ENCODE measurements around the gene CYP26B1. TPM values are rescaled to one million over a fixed set of nuclear protein-coding genes. Genes with fewer than 3 reads are reported as not detected.
A peak's percentile ranks its signal among the peaks of the same experiment; 100 is the strongest.

The CYP26B1 gene
- total and polyA plus RNA-seq, 5 experiments from 2014 or later, result not detected

- H3K4me1 Mint-ChIP-seq, result peaks cover 0 to 6% (median 3%) of the 10 kb centered on the region in 4 donors
- no peak overlapping the region for H3K4me3 Mint-ChIP-seq
- DNase-seq, result no peak
- no peaks in the 10 kb centered on the region for H3K9me3 Mint-ChIP-seq
- POLR2A ChIA-PET, result interaction anchor here (0.9 kb wide), 1 partner anchor 12 kb away, joined by 3 read pairs; no protein-coding TSS in a partner anchor
- H3K27me3 Mint-ChIP-seq, result peaks cover 0 to 13% (median 9%) of the 10 kb centered on the region in 5 donors
- no peaks in the 10 kb centered on the region for H3K36me3 Mint-ChIP-seq
- H3K27ac Mint-ChIP-seq, result no peak overlapping the region
- no peak for ATAC-seq
Observed at GRCh38 chr2:72138011-72138881, 9.4 kb downstream of the CYP26B1 start.

- Mint-ChIP-seq H3K4me1 (peaks cover 0 to 6% (median 3%) of the 10 kb centered on the region in 4 donors), H3K27ac (peak overlapping the region in 1 of 10 donors; percentile 47), H3K27me3 (peaks cover 0 to 11% (median 8%) of the 10 kb centered on the region in 5 donors), H3K9me3 (no peaks in the 10 kb centered on the region), H3K36me3 (no peaks in the 10 kb centered on the region), H3K4me3 (no peak overlapping the region)
- peak; percentile 19 to 75 (median 47) for DNase-seq
- peak; percentile 74 to 79 for ATAC-seq
- POLR2A ChIA-PET, result interaction anchor here (0.9 kb wide), 1 partner anchor 13 kb away, joined by 3 read pairs; no protein-coding TSS in a partner anchor
Observed at GRCh38 chr2:72137498-72138010, 10.1 kb downstream of the CYP26B1 start.

- no peaks in the 10 kb centered on the region for H3K9me3 Mint-ChIP-seq
- no peaks in the 10 kb centered on the region for H3K36me3 Mint-ChIP-seq
- ATAC-seq, result no peak
- H3K27me3 Mint-ChIP-seq, result peaks cover 0 to 8% (median 2%) of the 10 kb centered on the region in 5 donors
- POLR2A ChIA-PET, result no interaction called here
- peaks cover 0 to 6% (median 3%) of the 10 kb centered on the region in 4 donors for H3K4me1 Mint-ChIP-seq
- no peak overlapping the region for H3K4me3 Mint-ChIP-seq
- no peak for DNase-seq
- no peak overlapping the region for H3K27ac Mint-ChIP-seq
Observed at GRCh38 chr2:72136933-72137497, 10.6 kb downstream of the CYP26B1 start.

GRCh38 chr2:72136331-72136730 is 11.3 kb downstream of the CYP26B1 start:
- ATAC-seq (no peak), DNase-seq (no peak)
- no peak overlapping the region for H3K27ac Mint-ChIP-seq
- no peak overlapping the region for H3K4me3 Mint-ChIP-seq
- POLR2A ChIA-PET, result no interaction called here
- H3K27me3 Mint-ChIP-seq, result peaks cover 0 to 9% (median 4%) of the 10 kb centered on the region in 5 donors
- H3K4me1 Mint-ChIP-seq, result peaks cover 0 to 6% (median 3%) of the 10 kb centered on the region in 4 donors
- H3K36me3 Mint-ChIP-seq, result no peaks in the 10 kb centered on the region
- no peaks in the 10 kb centered on the region for H3K9me3 Mint-ChIP-seq

GRCh38 chr2:72135921-72136320 is 11.7 kb downstream of the CYP26B1 start:
- Mint-ChIP-seq H3K27ac (no peak overlapping the region), H3K36me3 (no peaks in the 10 kb centered on the region), H3K4me1 (peaks cover 0 to 6% (median 3%) of the 10 kb centered on the region in 4 donors), H3K9me3 (no peaks in the 10 kb centered on the region), H3K27me3 (peaks cover 0 to 10% (median 4%) of the 10 kb centered on the region in 5 donors), H3K4me3 (no peak overlapping the region)
- DNase-seq, result no peak
- ATAC-seq, result no peak
- POLR2A ChIA-PET, result no interaction called here

- Mint-ChIP-seq H3K36me3 (no peaks in the 10 kb centered on the region), H3K4me1 (peaks cover 0 to 6% (median 3%) of the 10 kb centered on the region in 4 donors), H3K9me3 (no peaks in the 10 kb centered on the region), H3K27me3 (peaks cover 0 to 15% (median 11%) of the 10 kb centered on the region in 5 donors), H3K27ac (no peak overlapping the region), H3K4me3 (no peak overlapping the region)
- no peak for ATAC-seq
- no peak for DNase-seq
- POLR2A ChIA-PET, result no interaction called here
Observed at GRCh38 chr2:72134997-72135800, 12.5 kb downstream of the CYP26B1 start.

GRCh38 chr2:72134408-72134996 is 13.2 kb downstream of the CYP26B1 start:
- ATAC-seq, result no peak
- Mint-ChIP-seq H3K4me3 (no peak overlapping the region), H3K27ac (no peak overlapping the region), H3K27me3 (peaks cover 0 to 15% (median 13%) of the 10 kb centered on the region in 5 donors), H3K4me1 (peaks cover 0 to 6% (median 3%) of the 10 kb centered on the region in 4 donors), H3K9me3 (peaks cover 0 to 3% (median 0%) of the 10 kb centered on the region in 9 donors), H3K36me3 (no peaks in the 10 kb centered on the region)
- POLR2A ChIA-PET, result no interaction called here
- DNase-seq, result no peak

GRCh38 chr2:72133721-72134407 is 13.8 kb downstream of the CYP26B1 start:
- ATAC-seq, result no peak
- no peaks in the 10 kb centered on the region for H3K36me3 Mint-ChIP-seq
- peaks cover 0 to 3% (median 0%) of the 10 kb centered on the region in 9 donors for H3K9me3 Mint-ChIP-seq
- peaks cover 0 to 17% (median 15%) of the 10 kb centered on the region in 5 donors for H3K27me3 Mint-ChIP-seq
- no peak overlapping the region for H3K27ac Mint-ChIP-seq
- H3K4me1 Mint-ChIP-seq, result peaks cover 0 to 6% (median 3%) of the 10 kb centered on the region in 4 donors
- no peak overlapping the region for H3K4me3 Mint-ChIP-seq
- no peak for DNase-seq
- POLR2A ChIA-PET, result no interaction called here

GRCh38 chr2:72132981-72133720 is 14.5 kb downstream of the CYP26B1 start:
- Mint-ChIP-seq H3K4me1 (peaks cover 0 to 6% (median 3%) of the 10 kb centered on the region in 4 donors), H3K36me3 (no peaks in the 10 kb centered on the region), H3K27ac (no peak overlapping the region), H3K27me3 (peaks cover 0 to 18% (median 15%) of the 10 kb centered on the region in 5 donors), H3K9me3 (peaks cover 0 to 3% (median 0%) of the 10 kb centered on the region in 9 donors), H3K4me3 (no peak overlapping the region)
- ATAC-seq (no peak), DNase-seq (peak in 1 of 10 donors; percentile 60)
- POLR2A ChIA-PET, result no interaction called here

GRCh38 chr2:72131916-72132841 is 15.5 kb downstream of the CYP26B1 start:
- ATAC-seq (no peak), DNase-seq (peak in 1 of 10 donors; percentile 8)
- Mint-ChIP-seq H3K9me3 (peaks cover 0 to 3% (median 0%) of the 10 kb centered on the region in 9 donors), H3K4me1 (peaks cover 0 to under 1% (median 0%) of the 10 kb centered on the region in 4 donors), H3K4me3 (no peak overlapping the region), H3K27ac (no peak overlapping the region), H3K27me3 (peaks cover 0 to 18% (median 15%) of the 10 kb centered on the region in 5 donors), H3K36me3 (no peaks in the 10 kb centered on the region)
- POLR2A ChIA-PET, result no interaction called here
